ENCODE data around the gene C14orf93. TPM values are rescaled to one million over a fixed set of nuclear protein-coding genes. Genes with fewer than 3 reads are reported as not detected.
A peak's percentile ranks its signal among the peaks of the same experiment; 100 is the strongest.

The C14orf93 gene
- total RNA-seq, 1 donor: 15.9 TPM

GRCh38 chr14:23041729-23042128 is 31.8 kb upstream of the C14orf93 start:
- Histone ChIP-seq H3K36me3 (ENCODE audit: insufficient read depth, low read length) (no peaks in the 10 kb centered on the region), H3K4me3 (ENCODE audit: insufficient read depth, low read length) (no peak overlapping the region), H3K27ac (ENCODE audit: low read depth, low read length) (no peak overlapping the region), H2AFZ (ENCODE audit: low read length) (peak overlapping the region; percentile 10), H3K79me2 (ENCODE audit: insufficient read depth, low read length) (no peaks in the 10 kb centered on the region), H3K27me3 (ENCODE audit: insufficient read depth, low read length) (no peaks in the 10 kb centered on the region), H3K4me1 (ENCODE audit: insufficient read depth, low read length) (peaks cover 4% of the 10 kb centered on the region), H4K20me1 (ENCODE audit: insufficient read depth, low read length) (no peaks in the 10 kb centered on the region), H3K9me3 (ENCODE audit: low read depth, low read length) (no peaks in the 10 kb centered on the region), H3K4me2 (ENCODE audit: insufficient read depth, low read length) (no peak overlapping the region)
- no peak for TF ChIP-seq CTCF (IDR thresholded peaks at IDR 0.05; ENCODE audit: extremely low read depth, low read depth, low read length)
- DNase-seq (ENCODE audit: insufficient read length, low spot score, missing footprints): peak; percentile 81

- Histone ChIP-seq H3K4me2 (ENCODE audit: insufficient read depth, low read length) (no peak overlapping the region), H3K79me2 (ENCODE audit: insufficient read depth, low read length) (no peaks in the 10 kb centered on the region), H3K27me3 (ENCODE audit: insufficient read depth, low read length) (no peaks in the 10 kb centered on the region), H3K4me3 (ENCODE audit: insufficient read depth, low read length) (no peak overlapping the region), H3K4me1 (ENCODE audit: insufficient read depth, low read length) (peaks cover 13% of the 10 kb centered on the region), H2AFZ (ENCODE audit: low read length) (no peak overlapping the region), H3K9me3 (ENCODE audit: low read depth, low read length) (no peaks in the 10 kb centered on the region), H3K27ac (ENCODE audit: low read depth, low read length) (no peak overlapping the region), H3K36me3 (ENCODE audit: insufficient read depth, low read length) (no peaks in the 10 kb centered on the region), H4K20me1 (ENCODE audit: insufficient read depth, low read length) (no peaks in the 10 kb centered on the region)
- no peak for TF ChIP-seq CTCF (IDR thresholded peaks at IDR 0.05; ENCODE audit: extremely low read depth, low read depth, low read length)
- DNase-seq (ENCODE audit: insufficient read length, low spot score, missing footprints): no peak
Measured at GRCh38 chr14:23040100-23040499, 30.2 kb upstream of the C14orf93 start.

GRCh38 chr14:23035303-23036144 is 25.6 kb upstream of the C14orf93 start:
- Histone ChIP-seq H4K20me1 (ENCODE audit: insufficient read depth, low read length) (peaks cover 3% of the 10 kb centered on the region), H3K27me3 (ENCODE audit: insufficient read depth, low read length) (no peaks in the 10 kb centered on the region), H3K4me1 (ENCODE audit: insufficient read depth, low read length) (peaks cover 21% of the 10 kb centered on the region), H3K4me3 (ENCODE audit: insufficient read depth, low read length) (peak overlapping the region; percentile 94), H3K4me2 (ENCODE audit: insufficient read depth, low read length) (peak overlapping the region; percentile 79), H3K36me3 (ENCODE audit: insufficient read depth, low read length) (peaks cover 19% of the 10 kb centered on the region), H3K27ac (ENCODE audit: low read depth, low read length) (peak overlapping the region; percentile 86), H2AFZ (ENCODE audit: low read length) (peak overlapping the region; percentile 83), H3K9me3 (ENCODE audit: low read depth, low read length) (no peaks in the 10 kb centered on the region), H3K79me2 (ENCODE audit: insufficient read depth, low read length) (peaks cover 34% of the 10 kb centered on the region)
- peak; percentile 77 for DNase-seq (ENCODE audit: insufficient read length, low spot score, missing footprints)
- no peak for TF ChIP-seq CTCF (IDR thresholded peaks at IDR 0.05; ENCODE audit: extremely low read depth, low read depth, low read length)

GRCh38 chr14:23034498-23035302 is 24.8 kb upstream of the C14orf93 start, which contains the start of gene PSMB5:
Gene PSMB5, minus strand, starts transcription at chr14:23034900. Its CDS starts 19 bp downstream, at chr14:23034881.
- H3K9me3 ChIP-seq (ENCODE audit: low read depth, low read length): no peaks in the 10 kb centered on the region
- TF ChIP-seq CTCF (IDR thresholded peaks at IDR 0.05; ENCODE audit: extremely low read depth, low read depth, low read length): no peak
- peak within 1 kb of the TSS; percentile 83 for H2AFZ ChIP-seq (ENCODE audit: low read length)
- H3K4me1 ChIP-seq (ENCODE audit: insufficient read depth, low read length): peaks cover 21% of the 10 kb centered on the region
- peaks cover 36% of the 10 kb centered on the region for H3K79me2 ChIP-seq (ENCODE audit: insufficient read depth, low read length)
- H3K4me3 ChIP-seq (ENCODE audit: insufficient read depth, low read length): peak within 1 kb of the TSS; percentile 94
- H3K4me2 ChIP-seq (ENCODE audit: insufficient read depth, low read length): peak within 1 kb of the TSS; percentile 79
- H3K27me3 ChIP-seq (ENCODE audit: insufficient read depth, low read length): no peaks in the 10 kb centered on the region
- peak; percentile 96 for DNase-seq (ENCODE audit: insufficient read length, low spot score, missing footprints)
- H3K36me3 ChIP-seq (ENCODE audit: insufficient read depth, low read length): peaks cover 21% of the 10 kb centered on the region
- H4K20me1 ChIP-seq (ENCODE audit: insufficient read depth, low read length): peaks cover 3% of the 10 kb centered on the region
- H3K27ac ChIP-seq (ENCODE audit: low read depth, low read length): peak within 1 kb of the TSS; percentile 86

All from osteoblast (primary cell).